CD4-positive, alpha-beta T cell treated with Interleukin-4 for 4 hours (primary cell): ENCODE measurements around the gene SLC25A36.
A peak's percentile ranks its signal among the peaks of the same experiment; 100 is the strongest.
"Not testable (repeated sequence)": the region's sequence is repeated elsewhere in the genome, so short reads cannot be mapped to it uniquely, and the experiment has no call there.

Experiments used
- DNase-seq: peaks from one replicate; pipeline ENCODE4 v3.0.0-alpha.2; 2020

SLC25A36 gene

GRCh38 chr3:140933109-140933508, 8.5 kb upstream of the SLC25A36 start:
- no peak for DNase-seq

GRCh38 chr3:140933552-140933951, 8.1 kb upstream of the SLC25A36 start:
- DNase-seq, result no peak

- not testable (repeated sequence) for DNase-seq
These were observed 2.3 kb upstream of the SLC25A36 start for GRCh38 chr3:140939305-140939704.

GRCh38 chr3:140941090-140941433, 574 bp upstream of the SLC25A36 start:
- DNase-seq, result no peak

- peak; percentile 19 for DNase-seq
These were observed 827 bp downstream of the SLC25A36 start for GRCh38 chr3:140942221-140943104.

- no peak for DNase-seq
These were observed 2.3 kb downstream of the SLC25A36 start for GRCh38 chr3:140943781-140944552.

GRCh38 chr3:140948460-140949249, 7.0 kb downstream of the SLC25A36 start:
- DNase-seq, result no peak

- no peak for DNase-seq
These were observed 8.5 kb downstream of the SLC25A36 start for GRCh38 chr3:140950144-140950543.

GRCh38 chr3:140950863-140951262, 9.2 kb downstream of the SLC25A36 start:
- no peak for DNase-seq

- not testable (repeated sequence) for DNase-seq
These were observed 10.1 kb downstream of the SLC25A36 start for GRCh38 chr3:140951750-140952149.

- DNase-seq, result no peak
These were observed 11.7 kb downstream of the SLC25A36 start for GRCh38 chr3:140953028-140953960.

- no peak for DNase-seq
These were observed 12.9 kb downstream of the SLC25A36 start for GRCh38 chr3:140954576-140954975.

GRCh38 chr3:140955645-140956044, 14.0 kb downstream of the SLC25A36 start:
- DNase-seq, result no peak

- no peak for DNase-seq
These were observed 14.6 kb downstream of the SLC25A36 start for GRCh38 chr3:140956058-140956835.

- peak; percentile 27 for DNase-seq
These were observed 31.2 kb downstream of the SLC25A36 start for GRCh38 chr3:140972833-140973232.

- peak; percentile 20 for DNase-seq
These were observed 33.3 kb downstream of the SLC25A36 start for GRCh38 chr3:140974900-140975299.

GRCh38 chr3:140980663-140981062, 39.0 kb downstream of the SLC25A36 start:
- DNase-seq, result no peak

GRCh38 chr3:140987792-140988191, 46.2 kb downstream of the SLC25A36 start:
- DNase-seq, result not testable (repeated sequence)

- DNase-seq, result no peak
These were observed 52.7 kb downstream of the SLC25A36 start for GRCh38 chr3:140994316-140994715.

GRCh38 chr3:140994861-140995260, 53.2 kb downstream of the SLC25A36 start:
- DNase-seq, result not testable (repeated sequence)

- DNase-seq, result no peak
These were observed 54.2 kb downstream of the SLC25A36 start for GRCh38 chr3:140995881-140996280.
